OCI-LY1 (cell line): ENCODE measurements around the gene NOP56.

Experiments
- H2AFZ ChIP-seq: fragments of 200-600 bp; sonication (generic), shearing (Covaris generic); 2 replicates; pipeline ENCODE4 v1.6.0; 2014; ENCODE audit warnings: antibody characterized with exemption, mild to moderate bottlenecking, low read length
- H3F3A ChIP-seq: fragments of 200-600 bp; sonication (generic), shearing (Covaris generic); 2 replicates; pipeline ENCODE4 v1.6.0; 2014; ENCODE audit warnings: mild to moderate bottlenecking, antibody characterized with exemption, low read length, moderate library complexity; ENCODE audit not compliant: insufficient read depth
- H3K27ac ChIP-seq: fragments of 200-600 bp; sonication (generic); 2 replicates; pipeline ENCODE4 v1.5.1; 2014; ENCODE audit warnings: low read length, mixed run types, mild to moderate bottlenecking, low read depth; ENCODE audit not compliant: poor library complexity, severe bottlenecking
- H3K27me3 ChIP-seq: fragments of 200-600 bp; sonication (generic); 2 replicates; pipeline ENCODE4 v1.6.0; 2014; ENCODE audit warnings: antibody characterized with exemption, mild to moderate bottlenecking, low read length, moderate library complexity; ENCODE audit not compliant: insufficient read depth
- H3K36me3 ChIP-seq: fragments of 200-600 bp; sonication (generic); 2 replicates; pipeline ENCODE4 v1.6.1; 2014; ENCODE audit warnings: mild to moderate bottlenecking, antibody characterized with exemption, low read length, moderate library complexity, mixed read lengths; ENCODE audit not compliant: insufficient read depth
- H3K4me1 ChIP-seq: fragments of 200-600 bp; sonication (generic); 2 replicates; pipeline ENCODE4 v1.5.1; 2014; ENCODE audit warnings: mild to moderate bottlenecking, low read length, moderate library complexity; ENCODE audit not compliant: insufficient read depth, severe bottlenecking
- H3K4me2 ChIP-seq: fragments of 200-600 bp; sonication (generic), shearing (Covaris generic); 2 replicates; pipeline ENCODE4 v1.6.1; 2014; ENCODE audit warnings: low read length
- H3K4me3 ChIP-seq: fragments of 200-600 bp; sonication (generic); 2 replicates; pipeline ENCODE4 v1.5.1; 2014; ENCODE audit warnings: low read length, low read depth, mild to moderate bottlenecking, mixed read lengths; ENCODE audit not compliant: poor library complexity, severe bottlenecking
- H3K79me2 ChIP-seq: fragments of 200-600 bp; shearing (Covaris generic); 2 replicates; pipeline ENCODE4 v1.6.1; 2016; ENCODE audit warnings: mixed run types, low read length, mixed read lengths; ENCODE audit not compliant: insufficient read depth
- H3K9ac ChIP-seq: fragments of 200-600 bp; sonication (generic), shearing (Covaris generic); 2 replicates; pipeline ENCODE4 v1.6.1; 2014; ENCODE audit warnings: mild to moderate bottlenecking, low read length, mixed read lengths
- H3K9me2 ChIP-seq: fragments of 200-600 bp; sonication (generic), shearing (Covaris generic); 2 replicates; pipeline ENCODE4 v1.6.1; 2014; ENCODE audit warnings: low read depth, mild to moderate bottlenecking, low read length, mixed read lengths
- H3K9me3 ChIP-seq: fragments of 200-600 bp; shearing (Covaris generic); 2 replicates; pipeline ENCODE4 v1.6.1; 2014; ENCODE audit warnings: low read length, mixed read lengths
- H4K20me1 ChIP-seq: fragments of 200-600 bp; sonication (generic), shearing (Covaris generic); 2 replicates; pipeline ENCODE4 v1.6.0; 2016; ENCODE audit warnings: mild to moderate bottlenecking, low read length; ENCODE audit not compliant: insufficient read depth
- CTCF ChIP-seq: fragments of 200-600 bp; sonication (generic), shearing (Covaris generic); IDR thresholded peaks from 2 replicates; pipeline ENCODE4 v1.5.1; 2017; ENCODE audit warnings: mild to moderate bottlenecking, antibody characterized with exemption, low read length, moderate library complexity, mixed read lengths
- EZH2 ChIP-seq: fragments of 200-600 bp; sonication (generic), shearing (Covaris generic); IDR thresholded peaks from 2 replicates; pipeline ENCODE4 v1.8.0; 2017; ENCODE audit warnings: borderline replicate concordance, mixed run types, mild to moderate bottlenecking, antibody characterized with exemption, low read length, moderate library complexity, mixed read lengths

NOP56 gene

GRCh38 chr20:2698912-2699311, 46.5 kb downstream of the NOP56 start:
- Histone ChIP-seq H3K9me3 (no peaks in the 10 kb centered on the region), H3K27me3 (no peaks in the 10 kb centered on the region; the same call in 1 of the 2 replicates), H3F3A (no peaks in the 10 kb centered on the region), H3K27ac (no peak overlapping the region), H3K79me2 (no peaks in the 10 kb centered on the region), H2AFZ (no peak overlapping the region), H3K9ac (no peak overlapping the region), H3K4me1 (no peaks in the 10 kb centered on the region), H3K4me3 (no peak overlapping the region), H3K36me3 (no peaks in the 10 kb centered on the region), H3K9me2 (no peaks in the 10 kb centered on the region), H4K20me1 (no peaks in the 10 kb centered on the region), H3K4me2 (no peak overlapping the region)
- TF ChIP-seq EZH2 (no peak), CTCF (no peak)

- H4K20me1 ChIP-seq = no peaks in the 10 kb centered on the region
- no peaks in the 10 kb centered on the region for H3F3A ChIP-seq
- no peaks in the 10 kb centered on the region for H3K79me2 ChIP-seq
- no peaks in the 10 kb centered on the region for H3K4me1 ChIP-seq
- no peaks in the 10 kb centered on the region; the same call in 1 of the 2 replicates for H3K27me3 ChIP-seq
- no peaks in the 10 kb centered on the region for H3K9me2 ChIP-seq
- H3K4me3 ChIP-seq = no peak overlapping the region
- no peak overlapping the region for H3K4me2 ChIP-seq
- TF ChIP-seq EZH2 = no peak
- TF ChIP-seq CTCF = no peak
- H3K9ac ChIP-seq = no peak overlapping the region
- H2AFZ ChIP-seq = no peak overlapping the region
- H3K9me3 ChIP-seq = no peaks in the 10 kb centered on the region
- H3K27ac ChIP-seq = no peak overlapping the region
- H3K36me3 ChIP-seq = no peaks in the 10 kb centered on the region
These were observed 47.5 kb downstream of the NOP56 start for GRCh38 chr20:2699775-2700413.

- H3K4me3 ChIP-seq = no peak overlapping the region
- H3K27ac ChIP-seq = no peak overlapping the region
- no peak overlapping the region for H3K4me2 ChIP-seq
- H3K27me3 ChIP-seq = no peaks in the 10 kb centered on the region; the same call in 1 of the 2 replicates
- no peaks in the 10 kb centered on the region for H3F3A ChIP-seq
- no peaks in the 10 kb centered on the region for H3K79me2 ChIP-seq
- no peak overlapping the region for H3K9ac ChIP-seq
- no peaks in the 10 kb centered on the region for H3K36me3 ChIP-seq
- H3K4me1 ChIP-seq = no peaks in the 10 kb centered on the region
- H3K9me2 ChIP-seq = no peaks in the 10 kb centered on the region
- TF ChIP-seq CTCF = no peak
- no peak for TF ChIP-seq EZH2
- H4K20me1 ChIP-seq = no peaks in the 10 kb centered on the region
- H2AFZ ChIP-seq = no peak overlapping the region
- H3K9me3 ChIP-seq = no peaks in the 10 kb centered on the region
These were observed 48.6 kb downstream of the NOP56 start for GRCh38 chr20:2700913-2701620.
